Islet of Langerhans (tissue), 1 donor: Measurements from ENCODE around the gene KCNMA1.
"Not testable (repeated sequence)": the region's sequence is repeated elsewhere in the genome, so short reads cannot be mapped to it uniquely, and the experiment has no call there.

ENCODE experiments used
- FAIRE-seq: peaks from one replicate; lab custom pipeline; 2011; peaks lifted over from hg19 to GRCh38; lab: Jason Lieb, UNC

KCNMA1 gene

DNA sequence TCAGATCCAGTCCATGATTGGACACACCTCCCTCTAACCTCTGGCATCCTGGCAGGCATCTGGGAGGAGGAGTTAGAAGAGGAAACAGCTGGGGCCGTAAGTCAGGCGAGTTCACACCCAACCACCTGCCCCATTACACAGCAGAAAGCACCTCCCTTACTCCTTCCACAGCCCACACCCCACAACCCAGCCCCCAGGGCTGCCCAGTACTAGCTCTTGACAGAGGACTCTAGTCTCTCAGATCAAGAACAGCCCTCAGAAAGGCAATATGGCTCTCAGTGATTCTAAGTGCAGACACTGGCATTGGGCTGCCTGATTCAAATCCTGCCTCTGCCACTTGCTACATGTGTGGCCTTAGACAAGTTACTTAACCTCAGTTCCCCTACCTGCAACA lies 34.1 kb downstream of the KCNMA1 start:
- no peak for FAIRE-seq

DNA sequence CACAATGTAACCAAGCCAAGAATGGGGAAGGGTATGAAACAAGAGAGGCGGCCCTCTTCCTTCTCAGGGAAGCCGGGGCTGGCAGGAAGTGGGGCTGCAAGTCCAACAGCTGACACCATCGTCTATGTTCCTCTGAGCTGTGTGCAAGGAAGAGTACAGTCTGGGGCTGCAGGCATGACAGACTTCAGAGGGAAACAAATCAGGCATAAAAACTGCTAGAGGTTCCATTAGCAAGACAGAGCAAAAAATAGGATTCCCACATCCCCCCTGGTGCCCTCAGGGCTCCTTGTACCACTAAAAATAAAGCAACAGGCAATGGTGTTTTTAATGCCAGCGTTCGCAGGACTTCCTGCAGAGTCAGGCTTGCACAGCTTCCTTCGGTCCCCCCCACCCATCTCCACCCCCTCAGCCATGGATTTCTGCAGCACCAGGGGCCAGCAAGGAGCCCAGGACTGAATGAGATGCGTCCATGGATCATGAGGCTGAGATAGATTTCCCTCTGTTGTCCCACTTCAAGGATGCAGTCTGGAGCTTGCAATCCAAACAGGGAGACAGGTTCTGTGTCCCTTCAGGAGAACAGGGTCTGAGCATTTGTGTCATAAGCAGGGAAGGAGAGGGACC lies 34.6 kb downstream of the KCNMA1 start:
- FAIRE-seq = no peak

DNA sequence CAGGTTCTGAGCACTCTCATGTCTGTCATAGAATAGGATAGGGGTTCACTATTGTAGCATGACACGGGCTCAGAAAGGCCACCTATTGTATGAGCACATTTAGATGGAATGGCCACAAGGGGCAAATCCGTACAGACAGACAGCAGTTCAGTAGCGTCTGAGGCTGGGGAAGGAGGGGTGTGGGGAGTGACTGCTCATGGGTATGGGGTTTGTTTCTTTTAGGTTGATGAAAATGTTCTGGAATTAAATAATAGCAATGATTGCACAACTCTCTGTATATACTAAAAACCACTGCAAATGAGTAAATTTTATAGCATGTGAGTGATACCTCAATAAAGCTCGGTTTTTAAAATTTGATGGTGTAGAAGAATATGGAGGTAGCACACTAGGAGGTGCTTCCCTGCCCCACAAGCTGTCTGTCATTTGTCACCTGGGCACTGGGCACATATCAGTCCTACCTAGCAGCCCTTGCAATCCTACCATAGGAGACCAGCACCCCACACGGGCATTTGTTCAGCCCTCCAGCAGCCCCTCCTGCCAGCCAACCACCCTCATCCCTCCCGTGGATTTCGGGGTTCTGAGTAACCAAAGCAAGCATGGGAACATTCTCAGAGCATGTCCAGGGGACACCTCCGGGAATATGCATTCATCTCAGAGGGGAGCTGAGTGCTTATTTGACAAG lies 35.2 kb downstream of the KCNMA1 start:
- no peak for FAIRE-seq

DNA sequence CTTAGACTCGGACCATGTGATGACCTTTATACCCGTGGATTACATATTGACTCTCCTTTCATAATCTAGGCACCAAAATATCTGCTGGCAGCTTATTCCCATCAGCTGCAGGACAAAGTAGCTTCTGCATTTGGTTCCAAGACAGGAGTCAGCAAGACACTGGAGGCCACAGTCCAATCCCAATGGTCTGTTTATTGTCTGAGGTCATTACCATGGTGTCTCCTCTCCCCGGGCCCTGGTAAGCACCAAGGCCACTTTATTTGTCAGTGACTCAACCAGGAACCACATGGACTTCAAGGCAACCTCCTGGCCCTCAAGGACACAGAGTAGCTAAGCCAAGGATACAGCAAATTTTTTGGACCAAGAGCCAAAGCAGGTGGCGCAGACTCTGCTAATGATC lies 36.1 kb downstream of the KCNMA1 start:
- no peak for FAIRE-seq

DNA sequence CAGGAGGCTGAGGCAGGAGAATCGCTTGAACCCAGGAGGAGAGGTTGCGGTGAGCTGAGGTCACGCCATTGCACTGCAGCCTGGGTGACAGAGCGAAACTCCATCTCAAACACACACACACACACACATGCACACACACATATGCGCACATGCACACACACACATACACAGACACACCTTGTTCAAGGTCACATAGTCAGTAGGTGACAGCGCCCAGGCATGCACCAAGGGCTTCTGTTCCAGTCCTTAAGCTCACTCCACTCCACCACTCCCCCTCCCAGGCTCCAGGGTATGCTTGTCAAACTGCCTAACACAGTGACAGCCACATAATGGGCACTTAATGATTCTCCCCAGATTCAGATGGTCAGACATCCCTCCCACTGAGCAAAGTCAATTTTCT lies 37.0 kb downstream of the KCNMA1 start:
- no peak for FAIRE-seq

DNA sequence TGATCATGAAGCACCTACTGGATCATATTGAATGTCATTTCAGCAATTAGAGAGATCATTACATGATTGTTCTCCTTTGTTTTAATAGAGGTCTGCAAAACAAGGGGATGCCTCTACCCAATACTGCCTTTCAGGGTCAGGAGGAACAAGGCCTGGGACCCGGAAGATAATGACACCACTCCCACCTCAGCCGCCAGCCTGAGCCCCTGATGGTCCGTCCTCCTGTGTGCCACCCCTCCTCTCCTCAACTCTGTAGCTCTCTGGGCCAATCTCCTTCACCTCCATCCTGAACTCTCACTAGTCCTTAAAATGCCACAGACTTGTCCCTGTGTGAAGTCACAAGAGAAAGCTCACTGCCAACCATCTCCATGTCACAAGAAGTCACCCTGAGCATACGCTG lies 38.0 kb downstream of the KCNMA1 start:
- FAIRE-seq = no peak

DNA sequence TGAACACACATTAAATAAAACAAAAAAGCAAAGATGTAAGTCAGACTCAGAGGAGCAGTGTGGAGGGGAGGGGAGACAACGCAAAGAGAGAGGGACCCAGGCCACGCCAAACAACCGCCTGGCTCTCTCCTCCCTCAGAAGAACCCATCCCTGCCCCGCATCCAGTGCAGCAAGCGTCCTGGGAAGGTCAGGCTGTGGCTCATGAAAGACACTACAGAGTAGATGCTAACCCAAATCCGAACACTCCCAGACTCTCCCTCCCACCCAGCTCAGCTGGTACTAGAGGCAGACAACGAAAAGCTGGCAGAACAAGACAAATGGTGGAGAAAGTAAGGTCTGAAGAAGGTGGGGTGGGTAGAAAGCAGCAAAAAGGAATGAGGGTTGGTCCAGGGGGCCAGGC lies 39.0 kb downstream of the KCNMA1 start:
- FAIRE-seq = no peak

DNA sequence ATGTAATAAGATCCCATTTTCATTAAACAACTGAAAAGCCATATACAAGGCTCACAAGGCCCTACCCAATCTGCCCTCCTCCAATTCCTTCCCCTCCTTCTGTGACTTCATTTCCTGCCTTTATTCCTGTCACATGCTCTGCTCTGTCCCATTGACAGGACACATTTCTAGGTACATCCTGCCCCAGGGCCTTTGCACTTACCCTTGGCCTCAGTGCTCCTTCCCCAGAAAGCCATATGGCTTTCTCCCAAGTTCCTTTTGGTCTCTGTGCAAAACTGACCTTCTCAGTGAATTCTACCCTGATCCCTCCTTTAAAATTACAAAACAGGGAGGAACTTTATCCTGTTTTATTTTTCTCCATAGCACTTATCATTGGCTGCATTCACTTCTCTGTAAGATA lies 40.0 kb downstream of the KCNMA1 start:
- FAIRE-seq = no peak

DNA sequence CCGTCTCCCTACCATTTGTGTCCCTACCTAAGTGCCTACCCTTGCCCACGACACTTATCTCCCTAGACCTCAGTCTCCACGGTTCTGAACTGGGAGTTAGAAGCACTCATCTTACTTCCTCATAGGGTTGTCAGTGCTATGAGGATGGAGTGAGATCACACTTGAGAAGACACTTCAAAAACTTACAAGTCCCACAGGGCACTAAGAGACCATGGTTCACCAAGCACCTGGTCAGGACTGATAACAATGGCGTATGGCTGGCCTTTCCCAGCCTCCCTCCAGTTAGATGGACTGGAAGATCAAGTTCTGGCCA lies 43.2 kb downstream of the KCNMA1 start:
- FAIRE-seq = no peak

DNA sequence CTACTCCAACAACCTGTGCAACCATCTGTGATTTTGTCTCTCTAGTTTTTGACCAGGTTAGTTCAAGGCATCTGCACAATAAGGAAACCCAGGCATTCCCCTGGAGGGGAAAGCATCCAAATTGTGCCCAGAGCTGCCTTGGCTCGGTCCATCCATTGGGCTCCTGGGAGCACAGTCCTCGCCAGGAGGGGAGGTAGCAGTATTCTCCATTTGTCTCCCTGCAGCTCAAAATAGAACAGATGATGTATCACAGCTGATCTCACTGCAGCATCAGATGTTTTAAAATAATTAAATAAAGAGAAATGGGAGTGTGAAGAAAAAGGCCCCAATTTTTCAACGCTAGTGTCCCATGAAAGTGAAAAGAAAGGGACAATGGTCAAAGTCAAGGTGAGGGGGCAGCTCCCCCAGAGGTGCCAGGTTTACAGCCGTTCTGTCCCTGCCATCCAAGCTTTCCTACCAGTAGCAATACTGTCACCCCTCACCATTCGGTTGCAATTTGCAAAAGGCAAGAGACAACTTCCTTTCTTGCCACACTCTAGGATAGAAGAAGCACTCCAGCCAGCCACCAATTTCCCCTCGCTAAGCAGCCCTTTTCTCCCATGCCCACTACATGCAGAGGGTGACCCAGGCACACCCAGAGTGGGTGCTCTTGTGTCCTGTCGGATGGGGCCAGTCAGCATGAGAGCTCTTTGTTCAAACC lies 43.7 kb downstream of the KCNMA1 start:
- no peak for FAIRE-seq

DNA sequence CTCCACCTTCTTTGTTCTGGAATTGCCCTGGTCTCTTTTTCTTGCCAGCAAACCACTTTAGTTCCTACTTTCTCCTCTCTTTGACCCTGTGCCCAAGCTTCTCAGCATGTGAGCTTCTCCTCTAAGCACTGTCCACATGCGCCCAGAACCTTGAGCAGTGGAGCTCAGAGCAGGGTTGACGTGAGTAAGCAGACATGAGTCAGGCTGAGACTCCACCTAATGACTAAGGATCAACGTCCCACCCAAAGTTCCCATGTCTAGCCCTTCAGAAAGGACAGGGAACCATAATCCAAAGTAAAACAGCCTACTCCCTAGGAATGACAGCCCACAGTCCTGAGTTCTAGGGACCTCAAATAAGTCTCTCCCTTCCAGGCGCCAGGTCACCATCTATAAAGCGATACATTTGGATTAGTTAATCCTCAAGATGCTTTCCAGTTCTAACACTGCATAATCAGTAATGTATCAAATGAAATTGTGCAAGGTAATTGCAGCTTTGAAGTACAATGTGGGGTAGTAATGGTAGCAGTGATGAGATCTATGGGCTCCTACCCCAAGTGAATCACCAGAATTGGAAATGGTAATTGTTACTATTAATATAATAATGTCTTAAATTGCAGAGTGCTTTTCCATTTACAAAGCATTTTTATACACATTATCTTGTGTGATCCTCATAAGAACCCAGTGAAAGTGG lies 44.5 kb downstream of the KCNMA1 start:
- no peak for FAIRE-seq

DNA sequence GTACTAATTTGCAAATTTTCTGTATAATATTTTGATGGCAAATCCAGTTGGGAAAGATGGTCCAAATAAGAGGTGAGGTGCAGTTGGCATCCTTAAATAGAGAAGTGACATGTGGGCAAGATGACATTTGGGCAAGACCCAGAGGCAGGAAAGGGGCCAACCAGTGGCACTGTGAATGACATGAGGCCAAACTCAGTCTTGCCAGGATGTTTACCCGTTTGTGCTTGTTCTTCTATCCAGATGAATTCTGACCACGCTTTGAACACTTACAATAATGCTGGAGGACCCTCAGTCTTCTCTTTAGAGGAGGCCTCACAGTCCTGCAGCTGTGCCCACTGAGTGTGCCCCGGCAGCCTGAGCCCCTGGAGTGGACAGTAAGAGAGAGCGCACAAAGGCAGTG lies 45.1 kb downstream of the KCNMA1 start:
- FAIRE-seq = no peak

DNA sequence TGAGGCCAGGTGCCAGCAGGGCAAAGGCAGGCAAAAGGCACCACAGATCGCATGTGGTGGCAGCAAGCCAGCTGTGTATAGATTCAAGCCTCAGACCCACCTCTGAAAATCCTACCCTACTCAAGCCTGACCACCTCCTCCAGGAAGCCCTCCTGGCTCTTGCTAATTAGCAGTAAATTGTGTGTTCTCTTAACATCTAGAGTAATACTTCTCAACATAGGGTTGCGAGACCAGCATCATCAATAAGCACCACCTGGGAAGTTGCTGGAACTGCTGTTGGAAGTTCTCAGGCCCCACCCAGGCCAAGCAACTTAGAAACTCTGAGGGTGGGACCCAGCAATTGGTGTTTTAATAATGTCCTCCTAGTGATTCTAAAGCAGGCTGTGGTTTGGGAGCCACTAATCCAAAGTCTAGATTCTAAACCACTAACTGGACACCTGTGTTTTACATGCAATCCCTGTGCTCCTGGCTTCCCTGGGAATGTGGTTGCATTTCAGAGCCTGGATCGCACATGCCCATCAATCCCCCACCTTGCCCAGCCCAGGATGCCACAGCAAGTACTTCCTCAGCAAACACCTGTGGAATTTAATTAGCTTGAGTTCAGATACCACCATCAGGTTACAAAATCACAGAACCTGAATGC lies 46.2 kb downstream of the KCNMA1 start:
- FAIRE-seq = no peak

DNA sequence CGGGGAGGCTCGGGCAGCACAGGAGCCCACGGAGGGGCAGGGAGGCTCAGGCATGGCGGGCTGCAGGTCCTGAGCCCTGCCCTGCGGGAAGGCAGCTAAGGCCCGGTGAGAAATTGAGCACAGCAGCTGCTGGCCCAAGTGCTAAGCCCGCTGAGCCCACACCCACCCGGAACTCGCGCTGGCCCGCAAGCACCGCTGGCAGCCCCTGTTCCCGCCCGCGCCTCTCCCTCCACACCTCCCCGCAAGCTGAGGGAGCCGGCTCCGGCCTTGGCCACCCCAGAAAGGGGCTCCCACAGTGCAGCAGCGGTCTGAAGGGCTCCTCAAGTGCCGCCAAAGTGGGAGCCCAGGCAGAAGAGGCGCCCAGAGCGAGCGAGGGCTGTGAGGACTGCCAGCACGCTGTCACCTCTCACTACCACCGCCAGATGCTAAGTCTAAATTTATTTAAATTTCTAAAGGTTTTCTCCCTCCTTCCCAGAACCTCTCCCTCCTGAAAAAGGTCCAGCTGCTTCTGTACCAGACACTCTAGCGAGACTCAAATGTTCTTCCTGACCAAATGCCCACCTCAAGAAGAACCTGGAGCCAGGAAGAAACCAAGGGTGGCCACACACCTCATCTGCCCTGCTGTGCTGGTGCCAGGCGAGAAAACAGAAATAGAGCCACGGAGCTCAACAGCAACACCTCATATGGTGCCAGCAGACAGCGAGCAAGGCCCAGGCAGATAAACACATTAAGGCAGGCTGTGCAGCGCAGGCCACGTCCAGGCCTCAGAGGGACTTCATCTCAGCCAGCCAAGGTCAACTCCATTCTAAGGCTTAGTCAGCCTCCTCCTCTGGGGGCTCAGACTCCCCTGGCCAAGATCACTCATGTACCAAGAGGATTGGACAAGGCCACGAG lies 47.0 kb downstream of the KCNMA1 start:
- no peak for FAIRE-seq

DNA sequence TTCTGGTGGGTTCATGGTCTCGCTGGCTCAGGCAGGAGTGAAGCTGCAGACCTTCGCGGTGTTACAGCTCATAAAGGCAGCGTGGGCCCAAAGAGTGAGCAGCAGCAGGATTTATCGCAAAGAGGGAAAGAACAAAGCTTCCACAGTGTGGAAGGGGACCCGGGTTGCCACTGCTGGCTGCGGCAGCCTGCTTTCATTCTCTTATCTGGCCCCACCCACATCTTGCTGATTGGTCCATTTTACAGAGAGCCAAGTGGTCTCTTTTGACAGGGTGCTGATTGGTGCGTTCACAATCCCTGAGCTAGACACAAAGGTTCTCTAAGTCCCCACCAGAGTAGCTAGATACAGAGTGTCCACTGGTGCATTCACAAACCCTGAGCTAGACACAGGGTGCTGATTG lies 47.9 kb downstream of the KCNMA1 start:
- not testable (repeated sequence) for FAIRE-seq

DNA sequence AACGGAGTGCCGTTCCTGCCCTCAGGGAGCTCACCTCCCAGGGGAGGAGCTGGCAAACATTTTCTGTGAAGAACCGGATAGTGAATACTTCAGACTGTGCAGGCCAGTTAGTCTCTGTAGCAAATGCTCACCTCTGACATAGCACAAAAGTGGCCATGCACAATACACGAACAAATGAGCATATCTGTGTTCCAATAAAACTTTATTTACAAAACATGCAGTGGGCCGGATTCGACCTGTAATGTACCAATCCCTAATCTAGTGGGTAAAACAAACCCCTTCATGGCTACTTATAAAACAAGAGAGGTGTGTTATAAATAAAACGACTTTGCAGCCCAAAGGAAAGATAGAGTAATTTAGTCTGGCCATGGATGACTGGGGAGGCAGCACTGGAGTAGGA lies 48.7 kb downstream of the KCNMA1 start:
- no peak for FAIRE-seq

DNA sequence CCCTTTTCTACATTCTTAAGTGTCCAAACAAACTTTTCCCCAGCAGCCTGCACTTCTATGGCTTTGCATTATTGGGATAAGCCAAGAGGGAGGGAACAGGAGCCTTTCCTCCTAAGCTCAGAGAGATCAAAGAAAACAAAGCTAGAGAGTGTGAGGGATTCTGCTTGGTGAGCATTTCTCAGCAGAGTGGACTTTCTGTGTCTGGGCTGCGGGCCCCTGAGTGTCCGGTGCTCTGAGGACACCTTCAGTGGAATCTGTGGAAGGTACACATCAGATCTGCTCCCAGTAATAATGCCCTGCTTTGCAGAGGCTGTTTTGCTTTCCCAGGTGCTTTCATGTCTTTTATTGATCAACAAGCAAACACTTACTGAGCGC lies 50.2 kb downstream of the KCNMA1 start:
- no peak for FAIRE-seq

DNA sequence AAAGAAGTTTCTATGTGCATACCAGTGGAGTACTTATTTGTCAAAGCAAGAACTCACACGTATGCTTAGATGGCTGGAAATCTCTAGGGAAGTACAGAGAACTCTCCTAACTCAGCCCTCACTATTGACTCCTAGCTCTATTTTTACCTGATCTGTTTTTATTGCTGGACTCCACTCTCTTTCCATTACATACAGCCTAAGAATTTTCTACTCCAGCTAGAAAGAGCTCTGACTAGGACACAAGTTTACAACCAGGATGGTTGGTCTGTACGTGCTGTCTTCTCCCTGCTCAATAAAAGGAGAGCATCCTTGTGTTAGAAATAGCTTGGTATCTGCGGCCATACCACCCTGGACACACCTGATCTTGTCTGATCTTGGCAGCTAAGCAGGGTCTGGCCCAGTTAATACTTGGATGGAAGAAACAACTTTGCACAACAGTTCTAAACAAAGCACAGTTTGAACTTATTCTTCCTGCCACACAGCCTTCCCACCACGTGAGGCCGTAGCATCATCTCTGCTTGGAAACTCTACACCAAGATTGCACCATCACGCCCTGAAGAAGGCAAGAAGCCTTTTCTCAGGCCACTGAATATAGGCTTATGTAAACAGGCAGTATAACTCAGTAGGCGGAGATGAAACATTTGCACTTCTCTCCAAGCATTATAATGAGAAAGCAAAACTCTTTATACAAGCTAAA lies 50.7 kb downstream of the KCNMA1 start:
- FAIRE-seq = no peak

DNA sequence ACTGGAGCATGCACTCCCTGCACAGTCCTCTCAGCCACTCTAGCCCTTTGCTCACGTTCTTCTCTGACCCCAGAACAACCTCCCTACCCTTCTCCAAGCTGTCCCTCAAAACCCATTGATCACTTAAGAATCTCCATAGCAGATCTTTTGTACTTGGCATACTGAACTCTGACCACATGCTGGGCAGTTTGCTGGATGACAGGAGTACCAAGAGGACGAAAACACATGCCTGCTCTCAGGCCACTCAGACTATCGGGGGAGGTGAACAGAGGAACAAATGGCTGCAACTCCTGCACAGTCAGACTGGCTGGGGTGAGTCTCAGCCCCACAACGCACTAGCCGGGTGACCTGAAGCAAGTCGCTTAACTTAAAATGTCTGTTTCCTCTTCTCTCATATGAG lies 52.7 kb downstream of the KCNMA1 start:
- FAIRE-seq = no peak

DNA sequence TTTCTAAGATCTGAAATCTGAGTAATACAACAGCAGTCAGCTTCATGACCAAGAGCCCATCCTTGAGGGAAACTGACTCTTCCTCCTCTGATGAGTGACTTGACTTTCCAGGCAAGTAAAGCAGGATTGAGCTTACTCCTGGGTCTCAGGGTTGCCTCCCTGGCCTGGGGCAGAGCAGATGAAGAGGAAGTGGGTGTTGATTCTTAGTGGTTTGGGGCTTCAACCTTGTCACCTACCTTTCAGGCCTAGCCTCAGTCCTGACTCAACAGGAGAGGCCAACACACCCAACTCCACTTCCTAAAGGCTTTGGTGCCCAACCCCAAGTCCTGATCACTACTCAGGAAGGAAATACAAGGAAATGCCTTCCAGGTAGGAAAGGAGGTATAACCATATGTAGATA lies 54.1 kb downstream of the KCNMA1 start:
- no peak for FAIRE-seq

DNA sequence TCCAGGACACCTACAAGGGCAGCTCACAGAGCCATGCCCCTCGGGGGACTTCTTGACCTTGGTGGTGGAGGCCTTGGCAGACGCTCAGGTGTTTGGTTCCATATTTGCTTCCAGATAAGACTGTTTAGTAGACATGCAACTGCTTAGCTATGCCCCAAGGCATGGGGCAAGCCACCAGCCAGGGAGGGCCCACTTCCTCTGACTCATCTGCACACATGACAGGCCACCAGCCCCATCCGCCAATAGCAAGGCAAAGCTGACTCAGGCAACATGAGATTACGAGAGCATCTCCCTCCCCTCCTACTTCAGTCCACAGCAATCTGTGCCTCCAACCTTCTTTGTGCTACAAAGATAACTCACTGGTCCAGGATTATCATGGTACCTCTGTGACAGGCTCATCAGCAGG lies 54.9 kb downstream of the KCNMA1 start:
- no peak for FAIRE-seq
